Effector CD8-positive, alpha-beta T cell (primary cell): ENCODE measurements around the gene EXOC4.
"Not testable (repeated sequence)": the region's sequence is repeated elsewhere in the genome, so short reads cannot be mapped to it uniquely, and the experiment has no call there.

Experiments
- DNase-seq: peaks from one replicate; lab custom pipeline; 2025; lab: John Stamatoyannopoulos, UW

Gene EXOC4

DNA sequence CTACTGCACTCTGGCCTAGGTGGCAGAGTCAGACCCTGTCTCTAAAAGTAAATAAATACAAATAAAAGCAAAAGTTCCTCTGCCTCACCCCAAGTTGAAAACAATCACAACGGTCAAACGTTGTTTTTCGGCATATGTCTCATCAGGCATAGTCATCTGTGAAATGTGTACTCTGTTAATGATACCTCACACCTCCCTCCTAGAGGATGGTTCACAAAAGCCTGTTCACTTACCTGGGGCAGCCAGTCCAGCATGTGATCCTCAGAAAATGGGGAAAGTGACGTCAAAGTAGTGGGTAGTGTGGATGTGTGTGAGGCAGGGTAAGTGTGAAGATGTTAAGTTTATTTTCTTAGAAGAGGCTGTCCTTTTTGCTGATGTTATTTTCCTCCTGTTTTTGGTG is 620.3 kb downstream of the EXOC4 start:
- DNase-seq, result no peak

GRCh38 chr7:133873631-133874030 is 620.8 kb downstream of the EXOC4 start:
- DNase-seq, result no peak

GRCh38 chr7:133883591-133883990 is 630.7 kb downstream of the EXOC4 start:
- DNase-seq, result no peak

DNA sequence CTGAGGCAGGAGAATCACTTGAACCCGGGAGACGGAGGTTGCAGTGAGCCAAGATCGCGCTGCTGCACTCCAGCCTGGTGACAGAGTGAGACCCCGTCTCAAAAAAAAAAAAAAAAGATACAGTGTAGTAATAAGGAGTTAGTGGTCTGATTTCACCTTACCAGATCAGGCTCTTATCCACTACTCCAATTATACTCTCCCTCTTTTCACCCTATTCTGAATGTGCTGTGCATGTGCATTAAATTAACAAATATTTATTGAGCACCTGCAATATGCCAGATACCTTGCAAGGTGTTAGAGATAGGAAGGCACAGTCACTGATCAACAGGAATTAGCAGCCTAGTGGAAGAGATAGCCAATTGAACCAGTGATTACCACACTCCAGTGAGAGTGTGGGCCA is 632.3 kb downstream of the EXOC4 start:
- no peak for DNase-seq

DNA sequence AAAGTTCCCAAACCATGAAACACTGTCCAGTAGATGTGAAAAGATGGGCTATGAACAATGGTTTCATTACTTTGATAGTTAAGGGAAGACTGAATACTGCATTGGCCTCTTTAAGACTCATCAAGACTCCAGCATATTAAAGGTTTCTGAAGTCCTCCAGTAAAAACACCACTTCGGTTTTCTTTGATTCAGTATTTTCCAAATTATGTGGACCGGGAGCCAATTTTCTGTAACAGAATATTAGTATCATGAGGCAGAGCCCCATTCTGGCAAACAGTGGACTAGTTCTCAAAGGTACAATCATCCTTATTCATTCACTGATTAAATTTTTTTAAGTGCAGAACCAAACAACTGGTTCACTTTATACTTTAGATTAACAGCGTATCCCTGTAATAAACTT is 633.2 kb downstream of the EXOC4 start:
- no peak for DNase-seq

GRCh38 chr7:133886797-133887196 is 633.9 kb downstream of the EXOC4 start:
- no peak for DNase-seq

GRCh38 chr7:133887459-133887858 is 634.6 kb downstream of the EXOC4 start:
- no peak for DNase-seq

GRCh38 chr7:133888061-133888930 is 635.4 kb downstream of the EXOC4 start:
- no peak for DNase-seq

DNA sequence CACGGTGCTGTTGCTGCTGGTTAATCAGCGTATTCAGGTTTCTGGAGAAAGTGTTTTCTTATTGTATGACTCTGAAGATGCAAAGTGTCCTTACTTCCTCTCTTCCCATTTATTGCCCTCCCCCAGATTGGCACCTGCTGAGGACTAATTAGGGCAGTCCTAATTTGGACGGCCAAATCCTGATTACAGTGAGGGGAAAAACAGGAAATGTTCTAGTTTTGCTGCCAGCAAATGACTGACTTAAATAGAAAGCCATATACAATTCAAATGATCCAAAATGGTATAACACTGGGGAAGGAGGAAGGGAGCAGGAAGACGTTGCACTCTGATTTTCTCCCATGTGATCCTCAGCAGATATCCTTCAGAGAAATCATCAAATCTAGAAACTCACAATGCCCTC is 651.9 kb downstream of the EXOC4 start:
- no peak for DNase-seq

- not testable (repeated sequence) for DNase-seq
Measured at GRCh38 chr7:133906553-133906952, 653.7 kb downstream of the EXOC4 start.

DNA sequence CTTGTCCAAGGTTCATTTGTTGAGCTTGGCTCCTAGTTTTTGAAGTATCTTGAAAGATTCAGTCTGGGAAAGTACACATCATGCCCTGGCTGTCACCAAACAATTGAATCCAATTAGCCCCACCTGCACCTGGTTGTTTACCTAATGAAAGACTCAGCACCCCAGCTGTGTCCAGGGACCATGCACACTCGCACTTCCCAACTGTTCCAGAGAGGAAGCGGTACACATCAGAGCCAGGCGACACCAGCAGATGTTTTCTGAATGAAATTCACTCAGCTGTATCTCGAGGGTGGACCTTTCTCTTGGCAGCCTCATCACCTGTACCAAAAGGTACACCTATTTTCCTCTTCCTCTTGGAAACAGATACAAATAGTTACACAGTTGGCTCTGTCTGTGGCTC is 657.9 kb downstream of the EXOC4 start:
- no peak for DNase-seq

DNA sequence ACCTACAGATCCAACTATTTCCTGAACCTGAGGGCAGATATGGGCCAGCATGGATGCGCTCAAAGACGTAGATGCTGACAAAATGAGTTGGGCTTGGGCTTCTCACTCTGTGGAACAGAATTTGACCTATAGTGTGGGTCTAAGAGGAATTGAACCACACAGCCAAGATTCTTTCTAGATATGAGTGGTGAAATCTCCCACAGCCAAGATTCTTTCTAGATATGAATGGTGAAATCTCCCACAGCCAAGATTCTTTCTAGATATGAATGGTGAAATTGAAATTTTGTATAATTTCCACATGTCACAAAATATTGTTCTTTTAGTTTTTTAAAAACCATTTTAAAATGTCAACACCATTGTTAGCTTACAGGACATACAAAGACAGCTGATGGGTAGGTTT is 658.8 kb downstream of the EXOC4 start:
- no peak for DNase-seq

DNA sequence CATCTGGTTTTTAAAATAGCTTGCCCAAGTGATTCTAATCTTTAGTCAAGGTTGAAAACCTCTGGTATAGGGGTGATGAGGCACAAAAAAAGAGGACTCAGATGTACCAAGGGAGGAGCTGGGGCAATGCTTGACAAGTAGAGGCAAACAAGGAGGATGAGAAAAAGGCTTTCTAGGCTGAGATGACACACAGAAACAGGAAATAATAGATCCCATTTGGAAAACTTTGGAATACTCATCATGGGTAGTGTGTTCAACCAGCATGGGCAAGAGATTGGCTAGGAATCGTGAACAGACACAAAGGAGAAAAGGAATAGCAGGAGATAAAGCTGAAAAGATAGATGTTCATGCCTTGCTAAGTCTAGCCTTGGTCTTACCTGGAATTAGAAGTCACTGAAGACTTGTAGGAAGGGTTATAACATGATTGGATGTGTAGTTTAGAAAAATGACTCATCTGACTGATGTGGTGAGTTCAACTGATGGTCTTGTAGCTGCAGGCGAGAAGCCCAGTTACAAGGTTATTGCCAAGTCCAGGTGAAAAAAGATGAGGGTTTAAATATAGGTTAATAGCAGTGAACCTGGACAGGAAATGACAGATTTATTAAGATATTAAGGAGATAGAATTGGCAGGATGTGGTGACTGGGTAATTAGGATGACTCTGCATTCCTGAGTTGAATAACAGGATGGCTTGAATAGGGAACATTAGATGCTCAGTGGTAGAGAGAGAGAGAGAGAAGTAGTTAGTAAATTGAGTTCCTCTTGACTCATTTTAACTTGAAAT is 660.2 kb downstream of the EXOC4 start:
- DNase-seq, result no peak

DNA sequence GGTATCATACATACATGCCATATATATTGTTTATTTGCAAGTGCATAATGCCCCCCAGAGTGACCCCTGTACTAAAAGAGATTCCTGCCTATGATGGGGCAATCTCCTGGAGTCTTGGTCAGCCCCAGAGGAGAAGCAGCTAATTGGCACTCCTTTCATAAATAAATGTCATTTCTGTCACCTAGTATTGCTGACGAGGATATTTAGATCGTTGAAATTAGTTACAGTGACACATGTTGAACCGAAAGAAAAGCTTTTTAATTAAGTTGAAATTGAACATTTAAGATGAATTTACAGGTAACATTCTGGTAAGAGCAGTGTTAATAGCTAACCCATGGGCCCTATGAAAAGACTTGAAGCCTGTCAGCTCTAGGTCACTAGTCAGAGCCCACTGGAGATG is 663.7 kb downstream of the EXOC4 start:
- no peak for DNase-seq

DNA sequence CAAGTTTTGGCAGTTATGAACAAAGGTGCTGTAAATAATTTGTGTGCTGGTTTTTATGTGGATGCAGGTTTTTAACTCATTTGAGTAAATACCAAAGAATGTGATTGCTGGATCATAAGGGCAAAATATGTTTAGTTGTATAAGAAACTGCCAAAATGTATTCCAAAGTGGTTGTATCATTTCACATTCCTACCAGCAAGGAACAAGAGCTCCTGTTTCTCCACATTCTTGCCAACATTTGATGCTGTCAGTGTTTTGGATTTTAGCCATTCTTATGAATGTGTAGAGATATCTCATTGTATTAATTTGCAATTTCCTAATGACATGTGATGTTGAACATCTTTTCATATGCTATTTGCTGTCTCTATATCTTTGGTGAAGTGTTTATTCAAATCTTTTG is 666.9 kb downstream of the EXOC4 start:
- DNase-seq, result no peak

DNA sequence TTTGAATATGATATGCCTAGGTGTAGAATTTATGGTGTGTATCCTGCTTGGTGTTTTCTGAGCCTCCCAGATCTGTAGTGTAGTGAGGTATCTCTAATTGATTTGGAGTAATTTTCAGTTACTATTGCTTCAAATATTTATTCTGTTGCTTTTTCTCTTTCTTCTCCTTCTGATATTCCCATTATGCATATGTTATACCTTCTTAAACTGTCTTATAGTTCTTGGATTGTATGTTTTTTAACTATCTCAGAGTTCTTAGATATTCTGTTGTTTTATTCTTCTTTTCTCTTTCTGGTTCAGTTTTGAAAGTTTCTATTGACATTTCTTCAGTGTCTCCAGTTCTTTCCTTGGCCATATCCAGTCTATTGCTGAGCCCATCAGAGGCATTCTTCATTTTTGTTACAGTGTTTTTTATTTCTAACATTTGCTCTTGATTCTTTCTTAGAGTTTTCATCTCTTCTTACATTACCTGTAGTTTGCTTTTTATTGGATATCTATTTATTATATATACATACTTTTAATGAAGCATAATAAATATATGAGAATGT is 668.8 kb downstream of the EXOC4 start:
- no peak for DNase-seq

DNA sequence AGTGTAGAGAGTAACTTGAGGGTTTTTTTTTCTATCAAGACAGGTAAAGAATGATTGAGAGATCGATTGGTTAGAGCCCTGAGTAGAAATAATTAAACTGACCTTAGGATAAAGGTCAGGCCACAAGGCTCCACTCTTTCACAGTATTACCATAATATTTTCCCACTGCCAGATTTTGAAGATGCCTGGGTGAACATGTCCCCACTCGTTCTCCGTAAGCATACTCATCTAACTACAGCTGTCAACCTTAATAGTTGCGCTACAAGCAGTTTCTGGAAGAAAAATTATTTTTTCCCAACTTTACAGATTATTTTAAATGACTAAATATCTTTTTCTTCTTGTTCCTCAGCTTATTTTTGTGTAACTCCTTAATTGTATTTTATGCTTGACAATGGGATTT is 671.1 kb downstream of the EXOC4 start:
- DNase-seq, result no peak

GRCh38 chr7:133931053-133931452 is 678.2 kb downstream of the EXOC4 start:
- no peak for DNase-seq

- no peak for DNase-seq
Measured at GRCh38 chr7:133932591-133932990, 679.7 kb downstream of the EXOC4 start.

DNA sequence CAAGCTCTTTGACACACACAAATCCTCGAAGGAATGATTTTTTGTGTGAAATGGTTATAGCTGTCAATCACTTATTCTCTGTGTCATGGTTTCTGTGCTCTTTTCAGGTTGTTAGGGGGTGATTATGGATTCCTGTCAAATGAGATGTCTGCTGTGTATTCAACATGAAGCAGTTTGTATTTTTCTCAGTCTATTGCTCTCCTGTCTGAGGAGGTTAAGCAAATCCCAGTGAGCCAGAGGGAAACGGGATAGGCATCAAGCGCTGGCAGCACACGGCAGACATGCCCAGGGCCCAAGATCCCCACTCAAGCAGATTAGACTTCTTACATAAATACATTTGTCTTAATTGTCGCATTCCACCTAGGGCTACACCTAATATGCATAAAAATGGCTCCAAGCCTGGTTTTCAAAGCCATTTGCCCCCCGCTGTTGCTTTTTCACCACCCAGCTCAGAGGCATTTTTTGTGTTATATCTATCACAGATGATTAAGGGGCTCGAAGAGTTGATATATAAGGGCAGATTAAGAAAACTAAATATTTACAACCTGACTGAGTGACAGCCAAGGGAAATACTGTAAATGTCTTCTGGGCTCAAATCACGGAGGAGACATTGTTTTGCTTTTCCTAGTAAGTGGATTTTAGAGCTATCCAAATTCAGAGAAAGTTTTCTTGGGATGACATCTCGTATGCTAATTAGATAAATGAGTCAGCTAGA is 681.5 kb downstream of the EXOC4 start:
- no peak for DNase-seq

DNA sequence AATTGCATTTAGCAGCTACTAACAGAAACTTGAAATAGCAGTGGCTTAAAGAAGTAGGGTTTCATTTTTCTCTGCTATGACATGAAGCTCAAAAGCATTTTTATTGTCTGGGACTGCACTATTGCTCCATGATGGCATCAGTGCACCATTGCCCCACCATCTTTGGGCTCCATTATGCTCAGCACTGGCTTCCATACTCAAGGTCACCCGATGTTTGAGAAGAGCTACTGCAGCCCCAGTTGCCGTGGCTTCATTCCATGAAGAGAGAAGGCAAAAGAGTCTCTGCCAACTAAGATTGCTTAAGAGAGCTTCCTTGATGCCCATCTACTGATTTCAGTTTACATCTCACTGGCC is 682.1 kb downstream of the EXOC4 start:
- DNase-seq, result no peak

- DNase-seq, result no peak
Measured at GRCh38 chr7:133936074-133936473, 683.2 kb downstream of the EXOC4 start.
